Measurements from ENCODE around the gene HNF4A. TPM values are rescaled to one million over a fixed set of nuclear protein-coding genes. Genes with fewer than 3 reads are reported as not detected.
A peak's percentile ranks its signal among the peaks of the same experiment; 100 is the strongest.
"Not testable (repeated sequence)": the region's sequence is repeated elsewhere in the genome, so short reads cannot be mapped to it uniquely, and the experiment has no call there.

HNF4A gene
- total RNA-seq, 2 donors from 2014 or later, result not detected

DNA sequence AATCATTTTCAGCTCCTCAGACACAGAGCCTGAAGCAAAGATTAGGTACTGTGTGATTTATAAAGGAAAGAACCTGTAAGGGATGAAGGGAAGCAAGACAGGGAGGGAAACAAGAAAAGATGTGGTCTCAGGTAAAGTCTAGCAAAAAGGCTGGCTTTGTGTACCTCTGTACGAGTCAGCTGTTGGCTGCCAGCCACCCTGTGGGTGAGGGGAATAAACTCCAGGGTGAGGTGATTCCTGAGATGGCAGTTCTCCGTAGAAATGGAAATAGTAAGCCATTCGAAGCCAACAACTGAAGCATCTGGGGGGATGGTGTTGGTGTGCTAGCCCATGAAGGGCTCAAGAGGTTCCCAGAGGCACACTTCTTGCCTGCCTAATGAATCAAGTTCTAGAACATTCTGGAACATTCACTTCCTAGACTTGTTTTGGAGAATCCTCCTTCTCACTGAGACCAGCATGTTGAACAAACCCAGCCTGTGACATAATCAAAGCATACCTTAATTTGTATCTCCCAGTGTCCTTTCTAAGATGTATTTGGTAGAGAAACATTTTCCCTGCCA, 109.6 kb downstream of the HNF4A start:
- no peaks in the 10 kb centered on the region for H3K27me3 Mint-ChIP-seq (ENCODE audit: low read depth)
- DNase-seq (no peak), ATAC-seq (replicated peaks in 1 of 2) (no peak)
- no peaks in the 10 kb centered on the region for H3K36me3 Mint-ChIP-seq (ENCODE audit: insufficient read depth in 2 of 2)
- no peaks in the 10 kb centered on the region for H3K4me1 Mint-ChIP-seq (ENCODE audit: low read depth)
- no peaks in the 10 kb centered on the region for H3K9me3 Mint-ChIP-seq
- no peak overlapping the region for H3K4me3 Mint-ChIP-seq
- H3K27ac Mint-ChIP-seq, result no peak overlapping the region

DNA sequence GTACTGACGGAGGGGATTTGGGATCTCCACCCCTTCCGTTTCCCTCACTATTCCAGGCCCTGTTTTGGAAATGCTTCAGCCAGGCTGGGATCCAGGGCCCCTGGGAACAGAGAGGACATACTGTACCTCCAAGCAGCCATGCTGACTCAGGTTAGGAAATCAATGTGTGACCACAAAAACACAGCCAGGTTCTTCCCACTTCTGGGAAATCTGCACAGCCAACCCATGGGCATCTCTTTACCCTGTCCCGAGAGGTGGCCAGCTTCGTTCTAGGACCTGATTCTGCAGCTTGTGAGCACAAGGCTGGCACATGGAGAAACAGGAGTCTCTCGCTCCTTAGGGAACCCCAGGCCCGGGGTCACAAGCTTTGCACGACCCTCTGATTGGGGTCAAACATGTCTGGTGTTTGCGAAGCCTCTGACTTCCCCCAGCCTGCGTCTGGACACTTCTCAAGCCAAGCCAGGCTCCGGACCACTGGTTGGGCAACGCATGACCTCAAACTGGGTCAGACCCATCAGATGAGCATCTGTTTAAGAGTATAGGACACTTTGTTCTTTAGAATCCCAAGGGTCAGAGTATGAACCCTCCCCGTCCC, 111.9 kb downstream of the HNF4A start:
- Mint-ChIP-seq H3K27me3 (ENCODE audit: low read depth) (no peaks in the 10 kb centered on the region), H3K9me3 (no peaks in the 10 kb centered on the region), H3K4me1 (ENCODE audit: low read depth) (no peaks in the 10 kb centered on the region), H3K27ac (no peak overlapping the region), H3K4me3 (no peak overlapping the region), H3K36me3 (ENCODE audit: insufficient read depth in 2 of 2) (no peaks in the 10 kb centered on the region)
- ATAC-seq (replicated peaks in 1 of 2) (no peak), DNase-seq (no peak)

DNA sequence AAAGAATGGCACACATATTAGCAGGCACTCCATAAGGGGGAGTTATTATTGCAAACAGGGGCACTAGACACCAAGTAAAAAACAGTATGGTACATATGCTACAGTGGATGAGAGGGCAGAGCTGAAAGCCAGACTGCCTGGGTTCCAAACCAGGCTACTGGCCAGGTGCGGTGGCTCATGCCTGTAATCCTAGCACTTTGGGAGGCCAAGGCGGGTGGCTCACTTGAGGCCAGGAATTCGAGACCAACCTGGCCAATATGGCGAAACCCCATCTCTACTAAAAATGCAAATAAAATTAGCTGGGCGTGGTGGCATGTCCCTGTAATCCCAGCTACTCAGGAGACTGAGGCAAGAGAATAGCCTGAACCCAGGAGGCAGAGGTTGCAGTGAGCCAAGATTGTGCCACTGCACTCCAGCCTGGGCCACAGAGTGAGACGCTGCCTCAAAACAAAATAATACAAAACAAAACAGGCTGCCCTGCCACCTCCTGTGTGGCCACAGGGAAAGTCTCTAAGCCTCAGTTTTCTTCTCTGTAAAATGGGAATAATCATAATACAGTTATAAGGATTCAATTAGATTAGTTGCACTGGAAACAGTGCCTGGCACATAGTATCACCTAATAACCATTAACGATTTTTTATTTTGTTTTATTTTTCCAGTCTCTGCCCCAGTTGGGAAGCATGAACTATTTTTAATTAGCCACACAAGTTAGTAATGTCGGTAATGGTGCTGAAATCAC, 112.7 kb downstream of the HNF4A start:
- H3K9me3 Mint-ChIP-seq, result no peaks in the 10 kb centered on the region
- H3K36me3 Mint-ChIP-seq (ENCODE audit: insufficient read depth in 2 of 2), result no peaks in the 10 kb centered on the region
- no peaks in the 10 kb centered on the region for H3K4me1 Mint-ChIP-seq (ENCODE audit: low read depth)
- DNase-seq, result no peak
- H3K27ac Mint-ChIP-seq, result no peak overlapping the region
- H3K27me3 Mint-ChIP-seq (ENCODE audit: low read depth), result no peaks in the 10 kb centered on the region
- H3K4me3 Mint-ChIP-seq, result no peak overlapping the region
- ATAC-seq (replicated peaks in 1 of 2), result no peak

DNA sequence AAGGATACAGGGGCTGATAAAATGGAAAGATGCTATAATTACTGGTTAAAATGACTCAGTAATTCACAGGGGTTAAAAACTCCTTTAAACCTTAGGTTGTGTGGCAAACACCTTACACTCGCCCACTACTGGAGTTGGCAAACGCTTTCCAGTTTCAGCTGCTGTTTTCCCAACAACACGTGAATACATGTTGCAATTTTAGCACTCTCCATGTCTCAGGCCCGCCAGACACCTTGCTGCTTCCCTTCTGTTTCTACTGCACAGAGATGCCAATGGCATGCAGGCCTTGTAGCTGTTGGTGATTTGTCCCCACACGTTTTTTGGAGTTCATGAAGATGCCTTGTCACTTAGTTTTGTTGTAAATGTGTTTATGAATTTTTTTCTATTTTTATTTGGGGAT, 114.8 kb downstream of the HNF4A start:
- Mint-ChIP-seq H3K36me3 (ENCODE audit: insufficient read depth in 2 of 2) (no peaks in the 10 kb centered on the region), H3K4me3 (no peak overlapping the region), H3K9me3 (no peaks in the 10 kb centered on the region), H3K27me3 (ENCODE audit: low read depth) (no peaks in the 10 kb centered on the region), H3K27ac (no peak overlapping the region), H3K4me1 (ENCODE audit: low read depth) (peaks cover 4% of the 10 kb centered on the region)
- no peak for ATAC-seq (replicated peaks in 1 of 2)
- no peak for DNase-seq

DNA sequence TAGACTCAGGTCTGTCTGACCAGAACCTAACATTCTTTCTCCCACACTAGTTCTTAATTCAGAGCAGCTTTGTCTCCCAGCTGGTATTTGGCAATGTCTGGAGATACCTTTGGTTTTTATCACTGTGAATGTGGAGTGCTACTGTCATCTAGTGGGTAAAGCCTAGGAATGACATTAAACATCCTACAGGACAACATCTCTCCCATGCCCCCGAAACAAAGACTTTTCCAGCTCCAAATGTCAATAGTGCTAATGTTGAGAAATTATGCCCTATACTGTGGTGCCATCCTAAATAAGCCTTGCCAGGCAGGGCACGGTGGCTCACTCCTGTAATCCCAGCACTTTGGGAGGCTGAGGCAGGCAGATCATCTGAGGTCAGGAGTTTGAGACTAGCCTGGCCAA, 116.0 kb downstream of the HNF4A start:
- Mint-ChIP-seq H3K4me1 (ENCODE audit: low read depth) (peaks cover 15% of the 10 kb centered on the region), H3K27ac (no peak overlapping the region), H3K36me3 (ENCODE audit: insufficient read depth in 2 of 2) (no peaks in the 10 kb centered on the region), H3K4me3 (no peak overlapping the region), H3K9me3 (no peaks in the 10 kb centered on the region), H3K27me3 (ENCODE audit: low read depth) (no peaks in the 10 kb centered on the region)
- no peak for DNase-seq
- ATAC-seq (replicated peaks in 1 of 2), result no peak

DNA sequence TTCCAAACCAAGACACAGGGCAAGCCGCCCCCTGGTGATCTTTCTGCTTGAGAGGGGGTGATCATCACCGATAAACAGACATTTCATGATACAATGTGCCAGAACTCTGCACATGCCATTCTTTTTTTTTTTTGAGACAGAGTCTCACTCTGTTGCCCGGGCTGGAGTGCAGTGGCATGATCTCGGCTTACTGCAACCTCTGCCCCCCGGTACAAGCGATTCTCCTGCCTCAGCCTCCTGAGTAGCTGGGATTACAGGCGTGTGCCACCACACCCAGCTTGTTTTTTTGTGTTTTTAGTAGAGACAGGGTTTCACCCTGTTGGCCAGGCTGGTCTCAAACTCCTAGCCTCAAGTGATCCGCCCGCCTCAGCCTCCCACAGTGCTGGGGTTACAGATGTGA, 116.8 kb downstream of the HNF4A start:
- DNase-seq; H3K4me3 Mint-ChIP-seq; ATAC-seq (replicated peaks in 1 of 2); H3K36me3 Mint-ChIP-seq (ENCODE audit: insufficient read depth in 2 of 2); H3K27ac Mint-ChIP-seq; H3K27me3 Mint-ChIP-seq (ENCODE audit: low read depth); H3K9me3 Mint-ChIP-seq: not testable (repeated sequence)
- peaks cover 23% of the 10 kb centered on the region for H3K4me1 Mint-ChIP-seq (ENCODE audit: low read depth)

DNA sequence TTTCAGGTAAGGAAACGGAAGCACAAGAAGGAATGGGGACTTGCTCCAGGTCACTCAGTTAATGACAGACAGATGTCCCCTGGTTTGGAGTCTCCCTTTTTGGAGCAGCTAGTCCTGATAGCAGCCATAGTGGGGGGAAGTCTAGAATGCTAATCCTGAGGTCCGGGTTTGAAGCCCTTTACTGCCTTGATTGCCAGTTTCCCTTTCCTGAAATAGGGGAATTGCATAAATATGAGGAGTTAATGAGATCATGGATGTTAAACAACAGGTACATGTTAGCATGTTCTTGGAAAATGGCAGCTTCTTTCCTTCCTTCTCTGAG, 119.8 kb downstream of the HNF4A start:
- ATAC-seq (replicated peaks in 1 of 2), result no peak

DNA sequence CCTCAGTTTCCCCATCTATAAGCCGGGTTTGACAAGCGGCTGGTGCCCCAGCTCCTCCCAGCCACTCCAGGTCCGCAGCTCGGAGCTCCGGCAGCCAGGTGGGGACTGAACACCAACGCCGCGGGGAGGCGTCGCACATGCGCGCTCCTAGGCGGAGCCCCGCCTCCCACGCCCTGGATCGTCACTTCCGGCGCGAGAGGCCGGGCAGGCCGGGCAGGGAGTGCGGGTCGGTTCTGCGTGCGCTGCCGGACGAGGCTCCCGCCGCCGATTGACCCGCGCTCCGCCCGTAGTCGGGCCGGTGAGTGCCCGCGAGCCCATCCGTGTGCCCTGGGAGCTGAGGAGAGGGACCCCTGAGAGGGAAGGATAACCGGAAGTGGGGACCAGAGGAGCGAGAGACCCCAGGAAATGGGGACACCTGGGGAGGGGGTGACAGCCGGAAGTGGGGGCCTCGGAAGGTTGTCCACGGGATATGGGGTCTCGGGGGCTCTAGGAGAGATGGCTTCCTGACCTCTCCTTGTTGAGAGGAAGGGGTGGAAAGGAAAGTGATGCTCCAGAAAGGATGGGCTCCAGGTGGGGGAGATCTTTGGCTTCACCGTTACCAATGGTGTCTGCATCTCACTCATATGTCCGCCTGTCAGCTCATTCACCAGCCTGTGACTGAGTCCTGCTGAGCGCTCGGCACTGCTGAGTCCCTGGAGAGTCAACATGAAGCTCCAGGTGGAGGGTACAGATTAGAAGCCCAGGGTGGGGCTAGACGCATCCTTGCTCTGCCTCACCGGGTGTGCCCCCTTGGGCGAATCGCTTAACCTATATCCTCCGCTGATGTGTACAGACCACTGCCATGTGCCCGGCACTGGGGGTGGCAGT, 120.4 kb downstream of the HNF4A start, which contains the start of gene TTPAL:
TTPAL (plus strand) TSS at position 181 of the 867 bp plus-strand sequence. CDS start 4,126 bp downstream, outside the sequence.
- Mint-ChIP-seq H3K4me1 (ENCODE audit: low read depth) (peaks cover 28% of the 10 kb centered on the region), H3K36me3 (ENCODE audit: insufficient read depth in 2 of 2) (no peaks in the 10 kb centered on the region), H3K9me3 (no peaks in the 10 kb centered on the region), H3K4me3 (peak within 1 kb of the TSS; percentile 96 to 99), H3K27ac (peak within 1 kb of the TSS; percentile 92), H3K27me3 (ENCODE audit: low read depth) (no peaks in the 10 kb centered on the region)
- ATAC-seq (replicated peaks in 1 of 2) (peak; percentile 99), DNase-seq (peak; percentile 92 to 97)

More for the DNA sequence above, 119.8 kb downstream of the HNF4A start:
- peak overlapping the region; percentile 96 to 99 for H3K4me3 Mint-ChIP-seq
- no peaks in the 10 kb centered on the region for H3K27me3 Mint-ChIP-seq (ENCODE audit: low read depth)
- H3K9me3 Mint-ChIP-seq, result no peaks in the 10 kb centered on the region
- H3K4me1 Mint-ChIP-seq (ENCODE audit: low read depth), result peaks cover 28% of the 10 kb centered on the region
- peak in 1 of 2 donors; percentile 7 for DNase-seq
- no peaks in the 10 kb centered on the region for H3K36me3 Mint-ChIP-seq (ENCODE audit: insufficient read depth in 2 of 2)
- peak overlapping the region; percentile 92 for H3K27ac Mint-ChIP-seq

DNA sequence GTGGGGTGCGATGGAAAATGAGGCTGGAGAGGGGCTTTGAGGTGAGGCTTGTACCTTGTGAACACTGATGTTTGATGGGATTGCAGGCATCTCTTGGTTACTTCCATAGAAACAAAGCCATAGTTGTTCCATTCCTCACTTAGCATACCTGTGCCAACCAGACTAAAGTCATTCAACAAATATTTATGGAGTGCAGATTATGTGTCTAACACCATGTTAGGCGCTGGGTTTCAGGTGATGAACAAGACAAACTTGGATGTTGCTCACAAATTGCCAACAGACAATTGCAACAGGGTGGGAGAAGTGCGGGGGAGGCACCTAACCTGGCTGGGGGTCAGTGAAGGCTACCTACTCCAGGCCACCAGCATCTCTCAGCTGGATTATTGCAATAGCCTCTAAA, 121.7 kb downstream of the HNF4A start:
- Mint-ChIP-seq H3K27ac (peak overlapping the region; percentile 92), H3K4me3 (peak overlapping the region; percentile 96 to 99), H3K4me1 (ENCODE audit: low read depth) (peaks cover 28% of the 10 kb centered on the region), H3K27me3 (ENCODE audit: low read depth) (no peaks in the 10 kb centered on the region), H3K9me3 (no peaks in the 10 kb centered on the region), H3K36me3 (ENCODE audit: insufficient read depth in 2 of 2) (no peaks in the 10 kb centered on the region)
- DNase-seq (no peak), ATAC-seq (replicated peaks in 1 of 2) (no peak)

DNA sequence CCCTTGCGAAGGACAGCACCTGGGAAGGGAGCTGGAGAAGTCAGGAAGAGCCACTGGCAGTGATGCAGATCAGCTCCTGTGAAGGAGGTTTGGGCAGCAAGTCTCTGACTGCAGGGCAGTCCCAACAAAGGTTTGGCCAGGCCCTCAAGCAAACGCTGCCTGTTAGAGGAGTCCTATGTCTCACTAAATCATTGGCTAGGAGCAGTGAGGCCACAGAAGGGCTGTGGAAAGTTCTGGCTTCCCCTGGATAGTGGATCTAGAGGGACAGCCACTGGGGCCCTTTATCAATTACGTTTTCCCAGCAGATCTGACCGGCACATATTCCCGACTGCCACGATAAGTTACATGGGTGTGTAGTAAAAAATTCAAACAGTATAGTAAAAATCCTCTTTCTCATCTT, 122.7 kb downstream of the HNF4A start:
- Mint-ChIP-seq H3K27me3 (ENCODE audit: low read depth) (no peaks in the 10 kb centered on the region), H3K27ac (no peak overlapping the region), H3K4me1 (ENCODE audit: low read depth) (peaks cover 28% of the 10 kb centered on the region), H3K9me3 (no peaks in the 10 kb centered on the region), H3K4me3 (no peak overlapping the region), H3K36me3 (ENCODE audit: insufficient read depth in 2 of 2) (peaks cover under 1% of the 10 kb centered on the region in 2 donors)
- ATAC-seq (replicated peaks in 1 of 2), result no peak
- no peak for DNase-seq

DNA sequence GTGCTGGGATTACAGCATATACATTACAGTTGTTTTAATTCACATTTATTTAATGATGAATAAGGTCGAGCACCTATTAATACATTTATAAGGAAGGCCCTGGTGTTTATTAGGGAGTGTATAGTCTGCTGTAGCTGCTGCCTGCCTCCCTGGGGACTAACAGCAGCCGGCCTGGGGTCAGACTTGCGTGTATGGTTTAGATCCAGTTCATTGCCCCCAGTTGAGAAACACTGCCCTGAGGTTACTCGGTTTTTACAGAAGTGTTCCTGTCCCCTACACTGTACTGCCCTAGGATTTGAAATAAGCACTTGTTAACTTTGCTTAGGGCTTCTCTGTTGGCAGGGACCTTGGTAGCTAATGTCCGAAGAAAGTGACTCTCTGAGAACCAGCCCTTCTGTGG, 124.1 kb downstream of the HNF4A start:
- Mint-ChIP-seq H3K27me3 (ENCODE audit: low read depth) (no peaks in the 10 kb centered on the region), H3K9me3 (no peaks in the 10 kb centered on the region), H3K4me1 (ENCODE audit: low read depth) (peaks cover 29% of the 10 kb centered on the region), H3K27ac (no peak overlapping the region), H3K36me3 (ENCODE audit: insufficient read depth in 2 of 2) (peaks cover 3 to 4% of the 10 kb centered on the region in 2 donors), H3K4me3 (no peak overlapping the region)
- DNase-seq (no peak), ATAC-seq (replicated peaks in 1 of 2) (no peak)

DNA sequence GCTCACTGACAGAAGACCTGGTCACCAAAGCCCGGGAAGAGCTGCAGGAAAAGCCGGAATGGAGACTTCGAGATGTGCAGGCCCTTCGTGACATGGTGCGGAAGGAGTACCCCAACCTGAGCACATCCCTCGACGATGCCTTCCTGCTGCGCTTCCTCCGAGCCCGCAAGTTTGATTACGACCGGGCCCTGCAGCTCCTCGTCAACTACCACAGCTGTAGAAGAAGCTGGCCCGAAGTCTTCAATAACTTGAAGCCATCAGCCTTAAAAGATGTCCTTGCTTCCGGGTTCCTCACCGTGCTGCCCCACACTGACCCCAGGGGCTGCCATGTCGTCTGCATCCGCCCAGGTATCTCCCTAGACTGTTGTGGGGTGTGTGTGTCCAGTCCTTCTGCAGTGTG, 124.6 kb downstream of the HNF4A start:
- Mint-ChIP-seq H3K27me3 (ENCODE audit: low read depth) (no peaks in the 10 kb centered on the region), H3K27ac (no peak overlapping the region), H3K4me3 (no peak overlapping the region), H3K36me3 (ENCODE audit: insufficient read depth in 2 of 2) (peaks cover 3 to 4% of the 10 kb centered on the region in 2 donors), H3K9me3 (no peaks in the 10 kb centered on the region), H3K4me1 (ENCODE audit: low read depth) (peaks cover 32% of the 10 kb centered on the region)
- DNase-seq, result no peak
- ATAC-seq (replicated peaks in 1 of 2), result no peak

All from activated T-cell treated with anti-CD3 and anti-CD28 coated beads, Interleukin-2, amount 50 U/mL, for 72 hours (primary cell).